ES-I3 (cell line): ENCODE data around the gene OST4.

Source experiments
- H3K36me3 ChIP-seq: 2 replicates; pipeline ENCODE4 v1.6.1; 2013; ENCODE audit warnings: mild to moderate bottlenecking, low read length, control low read depth, moderate library complexity; ENCODE audit not compliant: insufficient read depth
- H3K4me1 ChIP-seq: 2 replicates; pipeline ENCODE4 v1.6.1; 2013; ENCODE audit warnings: mild to moderate bottlenecking, control low read depth, low read length; ENCODE audit not compliant: insufficient read depth
- H3K9ac ChIP-seq: 2 replicates; pipeline ENCODE4 v1.6.1; 2013; ENCODE audit warnings: low read depth, mild to moderate bottlenecking, low read length, moderate library complexity
- H3K9me3 ChIP-seq: 2 replicates; pipeline ENCODE4 v1.6.1; 2013; ENCODE audit warnings: mild to moderate bottlenecking, low read length, moderate library complexity; ENCODE audit not compliant: control insufficient read depth, insufficient read depth

OST4 gene

GRCh38 chr2:27097341-27097740, 25.9 kb upstream of the OST4 start:
- H3K36me3 ChIP-seq: no peaks in the 10 kb centered on the region
- no peak overlapping the region for H3K9ac ChIP-seq
- no peaks in the 10 kb centered on the region for H3K9me3 ChIP-seq
- peaks cover 3% of the 10 kb centered on the region; the same call in 1 of the 2 replicates for H3K4me1 ChIP-seq

GRCh38 chr2:27096748-27097297, 25.4 kb upstream of the OST4 start:
- Histone ChIP-seq H3K9me3 (no peaks in the 10 kb centered on the region), H3K36me3 (no peaks in the 10 kb centered on the region), H3K9ac (no peak overlapping the region), H3K4me1 (peaks cover 3% of the 10 kb centered on the region; the same call in 1 of the 2 replicates)

GRCh38 chr2:27095745-27096651, 24.5 kb upstream of the OST4 start:
- Histone ChIP-seq H3K9ac (peak overlapping the region; percentile 48; the same call in 1 of the 2 replicates), H3K4me1 (peaks cover 3% of the 10 kb centered on the region; the same call in 1 of the 2 replicates), H3K36me3 (no peaks in the 10 kb centered on the region), H3K9me3 (no peaks in the 10 kb centered on the region)

GRCh38 chr2:27095427-27095744, 23.9 kb upstream of the OST4 start:
- Histone ChIP-seq H3K9ac (no peak overlapping the region), H3K9me3 (no peaks in the 10 kb centered on the region), H3K36me3 (no peaks in the 10 kb centered on the region), H3K4me1 (peaks cover 3% of the 10 kb centered on the region; the same call in 1 of the 2 replicates)

- peaks cover 3% of the 10 kb centered on the region; the same call in 1 of the 2 replicates for H3K4me1 ChIP-seq
- no peaks in the 10 kb centered on the region for H3K9me3 ChIP-seq
- H3K36me3 ChIP-seq: no peaks in the 10 kb centered on the region
- no peak overlapping the region for H3K9ac ChIP-seq
Measured at GRCh38 chr2:27094353-27094984, 23.0 kb upstream of the OST4 start.

- no peaks in the 10 kb centered on the region for H3K9me3 ChIP-seq
- H3K9ac ChIP-seq: no peak overlapping the region
- no peaks in the 10 kb centered on the region for H3K36me3 ChIP-seq
- peaks cover 3% of the 10 kb centered on the region; the same call in 1 of the 2 replicates for H3K4me1 ChIP-seq
Measured at GRCh38 chr2:27093430-27094352, 22.2 kb upstream of the OST4 start.

- Histone ChIP-seq H3K36me3 (no peaks in the 10 kb centered on the region), H3K9me3 (no peaks in the 10 kb centered on the region), H3K9ac (no peak overlapping the region), H3K4me1 (peaks cover 3% of the 10 kb centered on the region; the same call in 1 of the 2 replicates)
Measured at GRCh38 chr2:27092696-27093429, 21.4 kb upstream of the OST4 start.

- H3K4me1 ChIP-seq: peaks cover 3% of the 10 kb centered on the region; the same call in 1 of the 2 replicates
- H3K9me3 ChIP-seq: no peaks in the 10 kb centered on the region
- no peak overlapping the region for H3K9ac ChIP-seq
Measured at GRCh38 chr2:27091746-27092695, 20.6 kb upstream of the OST4 start.

GRCh38 chr2:27089111-27089954, 17.9 kb upstream of the OST4 start:
- peaks cover 3% of the 10 kb centered on the region; the same call in 1 of the 2 replicates for H3K4me1 ChIP-seq

More at GRCh38 chr2:27091746-27092695, 20.6 kb upstream of the OST4 start:
- no peaks in the 10 kb centered on the region for H3K36me3 ChIP-seq

GRCh38 chr2:27088634-27089033, 17.2 kb upstream of the OST4 start:
- no peak overlapping the region for H3K9ac ChIP-seq
- peaks cover 3% of the 10 kb centered on the region; the same call in 1 of the 2 replicates for H3K4me1 ChIP-seq

More at GRCh38 chr2:27089111-27089954, 17.9 kb upstream of the OST4 start:
- Histone ChIP-seq H3K36me3 (no peaks in the 10 kb centered on the region), H3K9me3 (no peaks in the 10 kb centered on the region), H3K9ac (no peak overlapping the region)

GRCh38 chr2:27087823-27088410, 16.5 kb upstream of the OST4 start:
- Histone ChIP-seq H3K36me3 (no peaks in the 10 kb centered on the region), H3K9me3 (no peaks in the 10 kb centered on the region), H3K9ac (no peak overlapping the region), H3K4me1 (peaks cover 1% of the 10 kb centered on the region; the same call in 1 of the 2 replicates)

More at GRCh38 chr2:27088634-27089033, 17.2 kb upstream of the OST4 start:
- H3K9me3 ChIP-seq: no peaks in the 10 kb centered on the region
- H3K36me3 ChIP-seq: no peaks in the 10 kb centered on the region
